KMS-11 (cell line): ENCODE measurements around the gene HBB.

Experiments
- H2AFZ ChIP-seq: fragments of 200-600 bp; sonication (generic); 2 replicates; pipeline ENCODE4 v1.6.1; 2016; ENCODE audit warnings: antibody characterized with exemption, mixed run types, low read depth
- H3K27ac ChIP-seq: fragments of 200-600 bp; sonication (generic); 2 replicates; pipeline ENCODE4 v1.6.1; 2016; ENCODE audit warnings: mild to moderate bottlenecking, mixed run types
- H3K27me3 ChIP-seq: fragments of 200-600 bp; sonication (generic); 2 replicates; pipeline ENCODE4 v1.6.1; 2017; ENCODE audit warnings: mild to moderate bottlenecking, low read depth, mixed run types, moderate library complexity; ENCODE audit not compliant: insufficient read depth
- H3K36me3 ChIP-seq: fragments of 200-600 bp; sonication (generic); 2 replicates; pipeline ENCODE4 v1.6.1; 2017; ENCODE audit warnings: mild to moderate bottlenecking, mixed run types; ENCODE audit not compliant: insufficient read depth
- H3K4me1 ChIP-seq: fragments of 200-600 bp; sonication (generic); 2 replicates; pipeline ENCODE4 v1.6.1; 2016; ENCODE audit warnings: mild to moderate bottlenecking, low read depth, mixed run types; ENCODE audit not compliant: poor library complexity, severe bottlenecking
- H3K4me2 ChIP-seq: fragments of 200-600 bp; sonication (generic); 2 replicates; pipeline ENCODE4 v1.7.0; 2016; ENCODE audit warnings: mild to moderate bottlenecking, mixed run types
- H3K4me3 ChIP-seq: fragments of 200-600 bp; sonication (generic); IDR thresholded peaks from 2 replicates; pipeline ENCODE4 v1.6.1; 2017; ENCODE audit warnings: low read depth, low read length, mixed read lengths; ENCODE audit not compliant: insufficient read depth
- H3K79me2 ChIP-seq: fragments of 200-600 bp; sonication (generic); 2 replicates; pipeline ENCODE4 v1.6.1; 2016; ENCODE audit warnings: low read depth, mixed run types; ENCODE audit not compliant: insufficient read depth
- H3K9ac ChIP-seq: fragments of 200-600 bp; sonication (generic); 2 replicates; pipeline ENCODE4 v1.6.1; 2016; ENCODE audit warnings: mild to moderate bottlenecking, mixed run types
- H4K20me1 ChIP-seq: fragments of 200-600 bp; sonication (generic); 2 replicates; pipeline ENCODE4 v1.6.1; 2016; ENCODE audit warnings: mild to moderate bottlenecking, mixed run types; ENCODE audit not compliant: insufficient read depth
- CTCF ChIP-seq: fragments of 200-600 bp; sonication (generic); conservative IDR thresholded peaks from 2 replicates; pipeline ENCODE4 v1.6.1; 2017; ENCODE audit warnings: low read depth, mild to moderate bottlenecking, antibody characterized with exemption, low read length, moderate library complexity, mixed read lengths

HBB gene

DNA sequence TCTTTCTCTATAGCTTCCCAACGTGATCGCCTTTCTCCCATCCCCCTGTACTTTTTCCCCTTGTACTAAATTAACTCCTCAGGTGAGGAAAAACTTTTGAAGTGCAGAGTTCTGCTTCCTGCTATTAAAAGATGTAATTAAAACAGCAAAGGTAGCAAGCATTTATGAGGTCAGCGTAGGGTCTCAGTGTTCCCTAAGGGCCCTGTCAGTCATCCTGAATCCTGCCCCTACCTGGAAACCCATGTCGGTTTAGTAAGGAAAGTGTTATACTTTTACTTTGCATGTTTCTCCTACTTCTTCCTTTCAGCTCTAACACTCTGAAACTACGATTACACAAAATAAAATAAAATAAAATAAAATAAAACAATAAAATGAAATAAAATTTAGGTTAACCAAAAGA is 1.3 kb upstream of the HBB start:
- Histone ChIP-seq H3K4me2 (no peak overlapping the region), H3K27me3 (no peaks in the 10 kb centered on the region), H3K36me3 (no peaks in the 10 kb centered on the region), H3K79me2 (no peaks in the 10 kb centered on the region), H2AFZ (no peak overlapping the region), H3K4me3 (no peak overlapping the region), H4K20me1 (no peaks in the 10 kb centered on the region), H3K4me1 (peaks cover 57% of the 10 kb centered on the region), H3K9ac (no peak overlapping the region), H3K27ac (no peak overlapping the region)
- no peak for TF ChIP-seq CTCF

- no peak overlapping the region for H3K9ac ChIP-seq
- TF ChIP-seq CTCF: no peak
- no peaks in the 10 kb centered on the region for H3K79me2 ChIP-seq
- no peak overlapping the region for H3K27ac ChIP-seq
- H3K4me1 ChIP-seq: peaks cover 52% of the 10 kb centered on the region
- H2AFZ ChIP-seq: no peak overlapping the region
- H3K4me3 ChIP-seq: no peak overlapping the region
- H3K36me3 ChIP-seq: no peaks in the 10 kb centered on the region
- no peaks in the 10 kb centered on the region for H3K27me3 ChIP-seq
- H3K4me2 ChIP-seq: no peak overlapping the region
- H4K20me1 ChIP-seq: no peaks in the 10 kb centered on the region
These were observed 810 bp upstream of the HBB start for GRCh38 chr11:5227681-5228080.

- no peak for TF ChIP-seq CTCF
- Histone ChIP-seq H3K79me2 (no peaks in the 10 kb centered on the region), H3K4me1 (peaks cover 30% of the 10 kb centered on the region), H3K4me3 (no peak overlapping the region), H3K27ac (no peak overlapping the region), H3K4me2 (no peak overlapping the region), H2AFZ (no peak overlapping the region), H4K20me1 (no peaks in the 10 kb centered on the region), H3K9ac (no peak overlapping the region), H3K27me3 (no peaks in the 10 kb centered on the region), H3K36me3 (no peaks in the 10 kb centered on the region)
These were observed 1.4 kb downstream of the HBB start for GRCh38 chr11:5225480-5225871.

GRCh38 chr11:5224538-5225479 is 2.1 kb downstream of the HBB start:
- no peak overlapping the region for H3K4me2 ChIP-seq
- no peak overlapping the region for H2AFZ ChIP-seq
- peaks cover 26% of the 10 kb centered on the region for H3K4me1 ChIP-seq
- no peak for TF ChIP-seq CTCF
- no peak overlapping the region for H3K4me3 ChIP-seq
- no peaks in the 10 kb centered on the region for H3K36me3 ChIP-seq
- no peaks in the 10 kb centered on the region for H3K79me2 ChIP-seq
- H3K27me3 ChIP-seq: no peaks in the 10 kb centered on the region
- no peak overlapping the region for H3K27ac ChIP-seq
- no peaks in the 10 kb centered on the region for H4K20me1 ChIP-seq
- no peak overlapping the region for H3K9ac ChIP-seq
